ENCODE measurements around the gene GADD45G.

- no peak for TF ChIP-seq EP300 (IDR thresholded peaks at IDR 0.05; ENCODE audit: borderline replicate concordance in 1 of 2, low read depth in 1 of 2, low read length in 1 of 2)
- no peak for TF ChIP-seq ELF1 (IDR thresholded peaks at IDR 0.05)
- no peak for TF ChIP-seq CTCF (IDR thresholded peaks at IDR 0.05)
- no peak for TF ChIP-seq POLR2AphosphoS5 (IDR thresholded peaks at IDR 0.05; ENCODE audit: low read depth, low read length)
Observed at GRCh38 chr9:89641980-89642379, 37.2 kb downstream of the GADD45G start.
